IMR-90 (cell line): ENCODE results near the gene OSBPL1A. TPM values are rescaled to one million over a fixed set of nuclear protein-coding genes. Genes with fewer than 3 reads are reported as not detected.

ENCODE experiments used
- ATAC-seq: fragments of 200-7000 bp; cut with Tn5 transposase; 2 replicates; pipeline ENCODE4 v1.9.1; 2020; ENCODE audit warnings: low read depth, mild to moderate bottlenecking, moderate library complexity
- BruUV-seq: library from RNA; stranded (reverse); fragments of 400-500 nt; replicated peaks from 2 replicates; lab custom pipeline; 2021; lab: Mats Ljungman, UMichigan
- CTCF ChIA-PET: fragments of 300-600 bp; formaldehyde crosslinking; extraction: SDS; loops from one replicate; lab custom pipeline; 2021; ENCODE audit warnings: antibody characterized with exemption; lab: Yijun Ruan, JAX
- POLR2A ChIA-PET: fragments of 300-600 bp; sonication (Branson Sonifier 250); formaldehyde crosslinking; loops from one replicate; lab custom pipeline; 2022; ENCODE audit warnings: antibody characterized with exemption; ENCODE audit not compliant: unreplicated experiment; lab: Charles Lee
- DNase-seq: peaks from one replicate; pipeline ENCODE4 v3.0.0; 2013
- H2AFZ ChIP-seq: replicated peaks from 2 replicates; pipeline ENCODE3; 2013; ENCODE audit warnings: low read length, mild to moderate bottlenecking; ENCODE audit not compliant: poor library complexity
- H2AK5ac ChIP-seq: 2 replicates; pipeline ENCODE4 v1.6.1; 2013; ENCODE audit warnings: low read depth, low read length, inconsistent platforms
- H2AK9ac ChIP-seq: replicated peaks from 2 replicates; pipeline ENCODE3; 2013; ENCODE audit warnings: mild to moderate bottlenecking, low read depth, low read length, moderate library complexity; ENCODE audit not compliant: poor library complexity
- H2BK120ac ChIP-seq: 2 replicates; pipeline ENCODE4 v1.6.1; 2013; ENCODE audit warnings: low read depth, low read length, inconsistent platforms
- H2BK15ac ChIP-seq: 3 replicates; pipeline ENCODE4 v1.6.1; 2013; ENCODE audit warnings: low read depth, low read length, inconsistent platforms
- H2BK20ac ChIP-seq: 2 replicates; pipeline ENCODE4 v1.6.1; 2013; ENCODE audit warnings: low read depth, mild to moderate bottlenecking, inconsistent platforms, low read length, moderate library complexity
- H2BK5ac ChIP-seq: 2 replicates; pipeline ENCODE4 v1.6.1; 2013; ENCODE audit warnings: mild to moderate bottlenecking, low read depth, low read length, inconsistent platforms; ENCODE audit not compliant: poor library complexity, severe bottlenecking
- H3K14ac ChIP-seq: replicated peaks from 2 replicates; pipeline ENCODE4 v1.6.1; 2013; ENCODE audit warnings: low read depth, low read length, inconsistent platforms
- H3K18ac ChIP-seq: 2 replicates; pipeline ENCODE4 v1.6.1; 2013; ENCODE audit warnings: low read depth, low read length, control low read depth
- H3K23ac ChIP-seq: 2 replicates; pipeline ENCODE4 v1.6.1; 2013; ENCODE audit warnings: low read depth, low read length, inconsistent platforms
- H3K27ac ChIP-seq: 2 replicates; pipeline ENCODE4 v1.5.1; 2013; ENCODE audit warnings: mild to moderate bottlenecking, control low read depth, low read length; ENCODE audit not compliant: insufficient read depth
- H3K27me3 ChIP-seq: 2 replicates; pipeline ENCODE4 v1.6.1; 2013; ENCODE audit warnings: low read length; ENCODE audit not compliant: control insufficient read depth, insufficient read depth
- H3K36me3 ChIP-seq: 2 replicates; pipeline ENCODE4 v1.6.1; 2013; ENCODE audit warnings: low read length, mixed read lengths; ENCODE audit not compliant: control insufficient read depth, insufficient read depth
- H3K4ac ChIP-seq: 2 replicates; pipeline ENCODE4 v1.6.1; 2013; ENCODE audit warnings: low read depth, low read length, inconsistent platforms
- H3K4me1 ChIP-seq: 2 replicates; pipeline ENCODE4 v1.6.1; 2013; ENCODE audit warnings: low read length, mixed read lengths; ENCODE audit not compliant: control insufficient read depth, insufficient read depth
- H3K4me2 ChIP-seq: 2 replicates; pipeline ENCODE4 v1.6.1; 2013; ENCODE audit warnings: low read depth, mild to moderate bottlenecking, control low read depth, low read length, moderate library complexity
- H3K4me3 ChIP-seq: 2 replicates; pipeline ENCODE4 v1.5.1; 2013; ENCODE audit warnings: low read depth, mild to moderate bottlenecking, control low read depth, low read length, moderate library complexity; ENCODE audit not compliant: insufficient read depth
- H3K56ac ChIP-seq: 2 replicates; pipeline ENCODE4 v1.6.1; 2013; ENCODE audit warnings: low read length, inconsistent platforms; ENCODE audit not compliant: insufficient read depth; ENCODE audit errors: extremely low read depth
- H3K79me1 ChIP-seq, 2 experiments: 2 replicates each; pipeline ENCODE4 v1.6.1; 2013; ENCODE audit warnings: low read length in 2 of 2, inconsistent platforms in 1 of 2, low read depth in 1 of 2
- H3K9ac ChIP-seq: 2 replicates; pipeline ENCODE4 v1.6.1; 2013; ENCODE audit warnings: low read depth, low read length, control low read depth
- H3K9me1 ChIP-seq: 2 replicates; pipeline ENCODE4 v1.6.1; 2013; ENCODE audit warnings: low read length, inconsistent platforms; ENCODE audit not compliant: insufficient read depth
- H3K9me3 ChIP-seq: 2 replicates; pipeline ENCODE4 v1.6.1; 2013; ENCODE audit warnings: low read length; ENCODE audit not compliant: control insufficient read depth, insufficient read depth
- H4K20me1 ChIP-seq: 2 replicates; pipeline ENCODE4 v1.6.1; 2013; ENCODE audit warnings: low read length, inconsistent platforms; ENCODE audit not compliant: insufficient read depth
- H4K5ac ChIP-seq: 2 replicates; pipeline ENCODE4 v1.6.1; 2013; ENCODE audit warnings: mild to moderate bottlenecking, low read depth, low read length, control low read depth
- H4K8ac ChIP-seq, 2 experiments: 2 replicates each; pipeline ENCODE4 v1.6.1; 2013; ENCODE audit warnings: low read depth in 2 of 2, low read length in 2 of 2, control low read depth in 1 of 2, inconsistent platforms in 1 of 2
- H4K91ac ChIP-seq: 2 replicates; pipeline ENCODE4 v1.6.1; 2013; ENCODE audit warnings: low read depth, low read length, inconsistent platforms; ENCODE audit not compliant: insufficient read depth
- BHLHE40 ChIP-seq: fragments of 150-350 bp; IDR thresholded peaks from 2 replicates; pipeline ENCODE4 v1.6.1; 2016; ENCODE audit warnings: mild to moderate bottlenecking, low read depth, low read length
- CEBPB ChIP-seq: IDR thresholded peaks from 2 replicates; pipeline ENCODE4 v1.6.1; 2012; ENCODE audit warnings: low read depth, low read length, improper control_type of control experiment
- CHD1 ChIP-seq: IDR thresholded peaks from 2 replicates; pipeline ENCODE4 v1.6.1; 2012; ENCODE audit warnings: low read depth, low read length, improper control_type of control experiment
- FOS ChIP-seq: fragments of 150-350 bp; IDR thresholded peaks from 2 replicates; pipeline ENCODE4 v1.6.1; 2016; ENCODE audit warnings: low read depth, low read length
- MAZ ChIP-seq: IDR thresholded peaks from 2 replicates; pipeline ENCODE4 v1.6.1; 2012; ENCODE audit warnings: low read depth, mild to moderate bottlenecking, low read length, improper control_type of control experiment, moderate library complexity, borderline replicate concordance
- MXI1 ChIP-seq: IDR thresholded peaks from 2 replicates; pipeline ENCODE4 v1.6.1; 2012; ENCODE audit warnings: low read depth, mild to moderate bottlenecking, low read length, moderate library complexity, borderline replicate concordance
- NFE2L2 ChIP-seq: fragments of 150-350 bp; IDR thresholded peaks from 2 replicates; pipeline ENCODE4 v1.6.1; 2016; ENCODE audit warnings: low read depth, mild to moderate bottlenecking, low read length
- RAD21 ChIP-seq: IDR thresholded peaks from 2 replicates; pipeline ENCODE4 v1.6.1; 2012; ENCODE audit warnings: low read length, improper control_type of control experiment
- SMC3 ChIP-seq: fragments of 150-350 bp; IDR thresholded peaks from 2 replicates; pipeline ENCODE4 v1.6.1; 2016; ENCODE audit warnings: low read depth, mild to moderate bottlenecking, antibody characterized with exemption, low read length, moderate library complexity
- USF2 ChIP-seq: fragments of 150-350 bp; IDR thresholded peaks from 2 replicates; pipeline ENCODE4 v1.6.1; 2017; ENCODE audit warnings: mild to moderate bottlenecking, antibody characterized with exemption, low read length, low read depth
- WGBS, 2 experiments: methylation state at CpG; one replicate each; pipeline versions ENCODE4 v1.1.5 to v1.1.7; 2013; ENCODE audit warnings: missing lambda C conversion rate in 2 of 2; ENCODE audit not compliant: insufficient read length in 1 of 2; ENCODE audit errors: extremely low coverage in 2 of 2; 5-methylcytosine and 5-hydroxymethylcytosine counted together
- dilution Hi-C: fragments of 300-500 bp; cut with HindIII; formaldehyde crosslinking; loops from one replicate; pipeline ENCODE4 v1.14.3; 2018; ENCODE audit warnings: low sequenced_read_pairs; ENCODE audit not compliant: unreplicated experiment
- in situ Hi-C: fragments of 300-500 bp; cut with MboI; formaldehyde crosslinking; loops from 3 replicates; pipeline ENCODE4 v1.14.3; 2019; ENCODE audit warnings: low sequenced_read_pairs, inconsistent platforms, mixed read lengths
- intact Hi-C: fragments of 100-400 bp; cut with micrococcal nuclease; formaldehyde crosslinking; loops from 2 replicates; pipeline ENCODE4 v1.10.0; 2022
- polyA plus RNA-seq, 3 experiments: library from polyadenylated mRNA; depleted of rRNA; stranded (reverse); fragments of >200 nt; gene quantifications; 2 replicates each; pipeline ENCODE4 v1.2.3, GENCODE V29; 2012; ENCODE audit warnings: low replicate concordance in 1 of 3
- total RNA-seq: library from RNA; depleted of rRNA; stranded (reverse); fragments of >200 nt; gene quantifications from 2 replicates; pipeline ENCODE4 v1.2.3, GENCODE V29; 2012
- TF ChIP-seq, protein P1 (sequence below): fragments of 150-350 bp; IDR thresholded peaks from 2 replicates; pipeline ENCODE4 v1.6.1; 2016; ENCODE audit warnings: low read depth, mild to moderate bottlenecking, low read length, moderate library complexity, borderline replicate concordance

Gene OSBPL1A
- total and polyA plus RNA-seq, 2 of the 4 experiments (the other 2 are of a cell fraction): 29.4 to 70.4 TPM

DNA sequence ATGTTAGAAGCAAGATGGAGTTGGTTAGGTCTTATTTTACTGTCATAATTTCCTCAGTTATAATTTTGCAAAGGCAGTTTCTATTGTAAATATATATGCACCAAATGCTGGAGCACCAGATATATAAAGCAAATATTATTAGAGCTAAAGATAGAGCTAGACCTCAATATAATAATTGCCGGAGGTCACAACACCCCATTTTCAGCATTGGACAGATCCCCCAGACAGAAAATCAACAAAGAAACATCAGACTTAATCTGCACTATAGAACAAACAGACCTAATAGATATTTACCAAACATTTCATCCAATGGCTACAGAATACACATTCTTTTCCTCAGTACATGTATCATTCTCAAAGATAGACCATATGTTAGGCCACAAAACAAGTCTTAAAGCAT, 143.6 kb downstream of the OSBPL1A start:
- POLR2A ChIA-PET: no interaction called here
- TF ChIP-seq MAZ (no peak), USF2 (no peak), BHLHE40 (no peak), CEBPB (no peak), FOS (no peak), MXI1 (no peak), SMC3 (no peak), NFE2L2 (no peak), CHD1 (no peak), RAD21 (no peak)
- TF ChIP-seq, protein P1, sequence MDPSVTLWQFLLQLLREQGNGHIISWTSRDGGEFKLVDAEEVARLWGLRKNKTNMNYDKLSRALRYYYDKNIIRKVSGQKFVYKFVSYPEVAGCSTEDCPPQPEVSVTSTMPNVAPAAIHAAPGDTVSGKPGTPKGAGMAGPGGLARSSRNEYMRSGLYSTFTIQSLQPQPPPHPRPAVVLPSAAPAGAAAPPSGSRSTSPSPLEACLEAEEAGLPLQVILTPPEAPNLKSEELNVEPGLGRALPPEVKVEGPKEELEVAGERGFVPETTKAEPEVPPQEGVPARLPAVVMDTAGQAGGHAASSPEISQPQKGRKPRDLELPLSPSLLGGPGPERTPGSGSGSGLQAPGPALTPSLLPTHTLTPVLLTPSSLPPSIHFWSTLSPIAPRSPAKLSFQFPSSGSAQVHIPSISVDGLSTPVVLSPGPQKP: no peak

More for the DNA sequence above, 143.6 kb downstream of the OSBPL1A start:
- Histone ChIP-seq H3K4ac (no peak overlapping the region), H3K36me3 (no peaks in the 10 kb centered on the region), H2AK5ac (no peak overlapping the region), H3K4me2 (no peak overlapping the region), H4K5ac (no peak overlapping the region), H2BK15ac (no peak overlapping the region), H3K9me1 (no peaks in the 10 kb centered on the region), H4K8ac (no peak overlapping the region), H4K20me1 (peaks cover 12% of the 10 kb centered on the region; the same call in 1 of the 2 replicates), H3K27me3 (no peaks in the 10 kb centered on the region), H3K9me3 (no peaks in the 10 kb centered on the region), H2AK9ac (no peak overlapping the region), H3K18ac (no peak overlapping the region), H3K4me3 (no peak overlapping the region), H2AFZ (no peak overlapping the region), H3K79me1 (peaks cover 18 to 41% of the 10 kb centered on the region in 2 experiments), H3K14ac (no peak overlapping the region), H2BK120ac (no peak overlapping the region), H3K9ac (no peak overlapping the region), H2BK20ac (no peak overlapping the region), H3K56ac (no peak overlapping the region), H3K27ac (no peak overlapping the region), H4K91ac (no peak overlapping the region), H2BK5ac (no peak overlapping the region), H3K4me1 (no peaks in the 10 kb centered on the region), H3K23ac (no peak overlapping the region)
- in situ Hi-C loops (no loop called here), dilution Hi-C loops (no loop called here), intact Hi-C loops (no loop called here)
- no CpG with 5 or more reads among the region's 1 CpG for WGBS, 2 experiments
- DNase-seq (no peak), ATAC-seq (no peak)
- CTCF ChIA-PET: no interaction called here
- no TSS peak for BruUV-seq
